Kidney epithelial cell (primary cell): ENCODE data around the gene SCD. TPM values are rescaled to one million over a fixed set of nuclear protein-coding genes. Genes with fewer than 3 reads are reported as not detected.

ENCODE experiments used
- DNase-seq: peaks from one replicate; pipeline ENCODE4 v3.0.0-alpha.2; 2010; ENCODE audit warnings: low read depth
- H3K27me3 ChIP-seq: 2 replicates; pipeline ENCODE4 v1.6.0; 2011; ENCODE audit warnings: low read length; ENCODE audit not compliant: control insufficient read depth, insufficient read depth
- H3K36me3 ChIP-seq: 2 replicates; pipeline ENCODE4 v1.5.1; 2011; ENCODE audit warnings: low read length; ENCODE audit not compliant: control insufficient read depth, insufficient read depth
- H3K4me3 ChIP-seq: 2 replicates; pipeline ENCODE4 v1.5.1; 2011; ENCODE audit warnings: low read depth, mild to moderate bottlenecking, control low read depth, low read length
- total RNA-seq: library from RNA; depleted of rRNA; stranded (reverse); fragments of >200 nt; gene quantifications from 2 replicates; pipeline ENCODE4 v1.2.3, GENCODE V29; 2015
- TF ChIP-seq, protein P1 (sequence below): IDR thresholded peaks from 2 replicates; pipeline ENCODE4 v1.5.1; 2011; ENCODE audit warnings: mild to moderate bottlenecking, moderate library complexity, low read length, control low read depth, inconsistent platforms; ENCODE audit not compliant: insufficient read depth, poor library complexity, severe bottlenecking

The SCD gene
- total RNA-seq, 1 donor from 2014 or later: 288 TPM

DNA sequence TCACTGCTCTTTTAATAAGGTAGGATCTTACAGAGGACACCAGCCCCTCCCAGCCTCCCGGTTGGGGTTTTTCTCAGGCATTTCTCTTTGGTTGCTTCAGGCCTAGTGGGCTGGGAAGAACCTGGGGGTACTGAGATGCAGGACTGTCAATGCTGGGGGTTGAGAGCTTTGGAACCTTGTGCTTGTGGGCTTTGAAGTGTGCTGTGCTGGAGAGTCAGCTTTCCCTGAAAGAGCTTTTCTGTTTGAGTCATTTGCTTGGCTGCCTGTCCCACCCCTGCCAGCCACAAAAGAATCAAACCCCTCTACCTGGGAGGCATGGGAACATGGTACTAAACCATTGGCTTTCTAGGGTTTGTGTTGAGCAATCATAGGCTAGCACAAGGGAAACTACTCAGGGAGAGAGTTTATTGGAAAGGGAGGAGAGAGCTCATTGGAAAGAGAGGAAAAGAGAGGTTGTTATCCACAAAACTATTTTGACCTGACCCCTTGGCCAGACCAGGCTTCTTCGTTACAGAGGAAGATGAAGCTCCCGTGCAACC is 1.4 kb downstream of the SCD start:
- peaks cover 5% of the 10 kb centered on the region for H3K36me3 ChIP-seq
- TF ChIP-seq, protein P1, sequence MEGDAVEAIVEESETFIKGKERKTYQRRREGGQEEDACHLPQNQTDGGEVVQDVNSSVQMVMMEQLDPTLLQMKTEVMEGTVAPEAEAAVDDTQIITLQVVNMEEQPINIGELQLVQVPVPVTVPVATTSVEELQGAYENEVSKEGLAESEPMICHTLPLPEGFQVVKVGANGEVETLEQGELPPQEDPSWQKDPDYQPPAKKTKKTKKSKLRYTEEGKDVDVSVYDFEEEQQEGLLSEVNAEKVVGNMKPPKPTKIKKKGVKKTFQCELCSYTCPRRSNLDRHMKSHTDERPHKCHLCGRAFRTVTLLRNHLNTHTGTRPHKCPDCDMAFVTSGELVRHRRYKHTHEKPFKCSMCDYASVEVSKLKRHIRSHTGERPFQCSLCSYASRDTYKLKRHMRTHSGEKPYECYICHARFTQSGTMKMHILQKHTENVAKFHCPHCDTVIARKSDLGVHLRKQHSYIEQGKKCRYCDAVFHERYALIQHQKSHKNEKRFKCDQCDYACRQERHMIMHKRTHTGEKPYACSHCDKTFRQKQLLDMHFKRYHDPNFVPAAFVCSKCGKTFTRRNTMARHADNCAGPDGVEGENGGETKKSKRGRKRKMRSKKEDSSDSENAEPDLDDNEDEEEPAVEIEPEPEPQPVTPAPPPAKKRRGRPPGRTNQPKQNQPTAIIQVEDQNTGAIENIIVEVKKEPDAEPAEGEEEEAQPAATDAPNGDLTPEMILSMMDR: no peak
- H3K27me3 ChIP-seq: no peaks in the 10 kb centered on the region
- peak overlapping the region; percentile 91 for H3K4me3 ChIP-seq
- DNase-seq: no peak

DNA sequence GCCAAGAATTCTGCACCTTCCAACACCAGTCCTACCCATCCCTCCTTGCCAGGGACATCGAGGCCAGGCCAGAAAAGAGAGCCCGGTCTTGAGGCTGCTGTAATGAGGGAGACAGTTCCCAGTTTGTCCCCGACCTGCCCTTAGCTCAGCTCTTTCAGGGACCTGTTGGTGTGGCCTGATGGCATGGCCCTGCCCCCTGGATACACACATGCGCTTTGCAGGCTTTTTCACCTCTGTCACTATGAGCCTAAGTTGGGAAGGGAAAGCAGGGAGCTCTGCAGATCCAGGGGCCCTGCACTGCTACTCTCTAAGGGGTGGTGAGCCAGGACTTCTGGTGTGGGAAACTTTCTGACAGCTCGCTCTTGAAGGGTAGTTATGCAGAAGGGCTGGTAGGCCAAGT is 2.1 kb downstream of the SCD start:
- TF ChIP-seq, protein P1: no peak
- Histone ChIP-seq H3K4me3 (peak overlapping the region; percentile 91), H3K27me3 (no peaks in the 10 kb centered on the region), H3K36me3 (peaks cover 5% of the 10 kb centered on the region)
- DNase-seq: no peak

DNA sequence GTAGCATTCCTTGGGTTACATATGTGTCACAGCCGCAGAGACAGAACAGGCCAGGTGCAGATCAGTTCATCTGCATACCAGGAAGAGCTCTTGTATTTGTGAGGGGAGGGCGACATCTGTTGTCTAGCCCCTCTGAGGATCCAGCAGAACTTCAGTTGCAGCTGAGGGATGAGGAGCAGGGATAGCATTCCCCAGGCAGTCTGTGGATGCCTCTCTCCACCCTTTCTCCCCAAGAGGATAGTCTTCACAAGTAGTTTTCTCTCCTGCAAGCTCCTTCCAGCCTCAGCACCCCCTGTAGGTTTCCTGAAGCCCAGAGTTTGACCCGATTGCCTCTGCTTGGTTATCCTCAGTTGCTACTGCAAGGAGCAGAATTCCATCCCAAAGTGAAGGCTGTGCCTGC is 2.6 kb downstream of the SCD start:
- peaks cover 5% of the 10 kb centered on the region for H3K36me3 ChIP-seq

DNA sequence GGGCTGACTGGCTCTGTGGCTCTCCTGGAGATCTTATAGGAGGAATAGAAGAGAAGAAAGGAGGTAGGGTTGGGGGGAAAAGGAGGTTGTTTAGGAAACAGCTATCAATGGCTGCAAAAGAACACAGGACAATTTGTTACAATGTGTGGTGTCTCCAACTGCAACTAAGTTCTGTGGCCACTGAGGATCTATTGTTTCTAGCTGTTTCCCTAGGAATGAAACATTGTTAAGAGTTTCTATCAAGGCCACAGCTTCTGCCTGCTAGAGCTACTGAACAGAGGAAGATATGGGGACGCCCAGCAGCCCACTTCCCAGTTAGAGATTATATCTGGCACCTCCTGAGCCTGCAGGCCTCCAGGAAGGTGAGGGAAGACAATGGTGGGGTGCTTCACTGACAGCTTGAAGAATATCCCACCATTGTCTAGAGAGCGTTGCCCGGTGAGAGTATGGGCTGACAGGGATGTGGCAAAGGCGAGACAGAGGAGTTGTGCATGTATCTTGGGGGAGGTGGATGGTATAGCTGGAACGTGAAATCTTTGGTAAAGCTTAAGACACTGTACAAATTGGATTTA is 4.0 kb downstream of the SCD start:
- Histone ChIP-seq H3K27me3 (no peaks in the 10 kb centered on the region), H3K36me3 (peaks cover 5% of the 10 kb centered on the region), H3K4me3 (no peak overlapping the region)
- TF ChIP-seq, protein P1: no peak
- DNase-seq: no peak

More for the DNA sequence above, 2.6 kb downstream of the SCD start:
- TF ChIP-seq, protein P1: no peak
- no peak for DNase-seq
- Histone ChIP-seq H3K4me3 (peak overlapping the region; percentile 91), H3K27me3 (no peaks in the 10 kb centered on the region)

DNA sequence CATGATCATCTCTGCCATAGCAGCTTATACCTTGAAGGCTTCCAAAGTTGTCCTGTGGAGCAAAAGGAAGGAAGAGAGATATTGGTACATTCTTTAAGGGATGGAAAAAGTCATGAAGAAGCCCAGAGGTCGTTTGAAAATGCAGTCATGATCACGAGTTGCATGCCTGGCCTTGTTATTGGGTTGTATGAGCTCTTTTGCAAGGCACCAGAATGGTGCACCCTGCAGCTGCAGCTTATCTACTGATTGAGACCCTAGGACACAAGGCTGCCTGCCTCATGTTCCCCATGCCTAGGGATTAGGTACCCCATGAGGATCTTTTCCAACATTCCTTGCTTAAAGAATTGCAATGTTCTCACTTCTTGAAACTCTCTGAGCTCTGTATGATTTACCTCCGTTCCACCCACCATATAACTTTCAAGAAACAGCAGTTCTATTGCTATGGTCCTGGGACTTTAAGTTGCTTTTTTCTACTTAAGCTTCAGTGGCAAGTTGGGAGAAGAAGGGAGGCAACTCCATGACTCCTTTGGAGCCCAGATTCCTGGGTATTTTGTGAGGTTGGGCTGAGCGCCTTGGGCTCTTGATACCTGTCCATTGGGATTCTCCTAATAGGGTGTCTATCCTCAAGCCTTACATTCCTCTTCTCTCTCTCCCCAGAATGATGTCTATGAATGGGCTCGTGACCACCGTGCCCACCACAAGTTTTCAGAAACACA is 6.9 kb downstream of the SCD start:
- DNase-seq: no peak
- Histone ChIP-seq H3K4me3 (no peak overlapping the region), H3K27me3 (no peaks in the 10 kb centered on the region), H3K36me3 (peaks cover 3% of the 10 kb centered on the region)
- TF ChIP-seq, protein P1: no peak
